Measurements from ENCODE around the gene MTHFD2L. TPM values are rescaled to one million over a fixed set of nuclear protein-coding genes. Genes with fewer than 3 reads are reported as not detected.

MTHFD2L gene
- total RNA-seq, 1 donor from 2014 or later = 11.0 TPM

DNA sequence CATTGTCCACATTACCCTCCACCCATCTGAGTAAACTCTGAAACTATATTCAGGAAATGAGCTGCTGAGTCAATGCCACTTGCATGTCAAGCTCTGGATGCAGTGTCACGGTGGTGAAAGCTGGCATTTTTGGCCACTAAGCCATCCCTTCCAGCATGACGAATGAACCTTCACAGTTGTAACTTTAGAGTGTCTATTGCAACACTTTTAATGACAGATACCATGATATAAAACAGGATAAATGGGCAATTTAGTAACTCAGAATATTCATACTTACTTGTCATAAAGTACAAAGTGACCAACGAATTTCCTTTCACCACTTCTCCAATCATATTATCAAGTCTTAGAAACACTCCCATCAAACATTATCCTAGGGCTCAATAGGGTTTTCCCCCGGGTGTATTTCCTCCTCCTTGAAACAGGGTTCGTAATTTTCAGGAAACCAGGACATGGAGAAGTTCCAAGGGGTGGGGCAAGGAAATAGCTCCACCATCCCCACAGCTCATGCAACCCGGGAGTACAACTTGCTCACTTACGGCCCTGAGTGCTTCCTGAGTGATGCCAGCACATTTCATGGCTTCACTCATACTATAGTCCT lies 73.1 kb downstream of the MTHFD2L start:
- TF ChIP-seq CTCF (IDR thresholded peaks at IDR 0.05) = no peak
- Histone ChIP-seq H3K4me1 (peaks cover 22% of the 10 kb centered on the region), H3K27ac (peak overlapping the region; percentile 42), H3K36me3 (no peaks in the 10 kb centered on the region), H3K27me3 (ENCODE audit: low read depth) (no peaks in the 10 kb centered on the region), H3K4me3 (no peak overlapping the region), H3K9me3 (no peaks in the 10 kb centered on the region)
- ATAC-seq = peak; percentile 87 to 91
- intact Hi-C loops (cut with DNase I) = no loop called here
- peak; percentile 50 for DNase-seq

DNA sequence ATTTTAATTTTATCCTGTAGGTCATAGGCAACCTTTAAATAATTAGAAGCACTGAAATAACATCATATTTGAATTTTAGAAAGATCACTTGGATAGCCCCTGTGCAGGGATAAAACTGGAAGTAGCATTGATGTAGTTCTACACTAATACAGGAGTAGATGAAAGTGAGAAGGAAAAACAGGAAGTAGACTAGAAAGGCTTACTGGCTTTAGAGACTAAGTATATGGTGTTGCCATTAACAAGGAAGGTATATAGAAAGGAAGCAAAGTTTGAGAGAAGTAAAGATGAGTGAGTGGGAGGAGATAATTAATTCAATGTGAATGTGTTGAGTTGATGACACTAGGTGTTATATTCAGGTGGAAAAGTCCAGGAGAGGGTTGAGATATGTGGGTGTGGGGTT lies 77.2 kb downstream of the MTHFD2L start:
- H3K4me3 ChIP-seq = no peak overlapping the region
- no peak for TF ChIP-seq CTCF (IDR thresholded peaks at IDR 0.05)
- H3K4me1 ChIP-seq = peaks cover 21% of the 10 kb centered on the region
- H3K27ac ChIP-seq = no peak overlapping the region
- H3K9me3 ChIP-seq = no peaks in the 10 kb centered on the region
- intact Hi-C loops (cut with DNase I) = no loop called here
- DNase-seq (no peak), ATAC-seq (no peak)
- no peaks in the 10 kb centered on the region for H3K27me3 ChIP-seq (ENCODE audit: low read depth)
- H3K36me3 ChIP-seq = no peaks in the 10 kb centered on the region

DNA sequence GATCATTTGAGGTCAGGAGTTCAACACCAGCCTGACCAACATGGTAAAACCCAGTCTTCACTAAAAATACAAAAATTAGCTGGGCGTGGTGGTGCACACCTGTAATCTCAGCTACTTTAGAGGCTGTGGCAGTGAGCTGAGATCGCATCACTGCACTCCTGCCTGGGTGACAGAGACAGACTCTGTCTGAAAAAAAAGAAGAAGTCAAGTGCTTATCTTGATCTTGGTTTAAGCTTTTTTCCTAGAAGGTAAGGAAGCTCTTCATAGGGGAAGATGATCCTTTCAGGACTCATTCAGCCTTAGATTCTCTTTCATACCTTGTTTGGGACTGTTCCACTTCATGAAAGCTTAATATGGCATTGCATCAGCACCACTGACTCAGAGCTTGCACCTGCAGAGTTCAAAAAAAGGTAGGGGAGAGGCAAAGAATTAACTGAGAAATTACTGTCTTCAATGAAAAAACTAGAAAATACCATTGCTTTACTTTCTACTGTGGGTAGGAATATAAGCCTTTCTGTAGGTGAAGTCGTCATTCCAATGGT lies 79.6 kb downstream of the MTHFD2L start:
- Histone ChIP-seq H3K9me3 (no peaks in the 10 kb centered on the region), H3K27ac (no peak overlapping the region), H3K4me1 (no peaks in the 10 kb centered on the region), H3K4me3 (no peak overlapping the region), H3K27me3 (ENCODE audit: low read depth) (no peaks in the 10 kb centered on the region), H3K36me3 (no peaks in the 10 kb centered on the region)
- TF ChIP-seq CTCF (IDR thresholded peaks at IDR 0.05) = no peak
- ATAC-seq (no peak), DNase-seq (no peak)
- intact Hi-C loops (cut with DNase I) = no loop called here

GRCh38 chr4:74244049-74244448 lies 86.1 kb downstream of the MTHFD2L start:
- ATAC-seq (no peak), DNase-seq (no peak)

GRCh38 chr4:74252933-74253332 lies 95.0 kb downstream of the MTHFD2L start:
- intact Hi-C loops (cut with DNase I) = no loop called here
- ATAC-seq = no peak
- no peak overlapping the region for H3K27ac ChIP-seq
- no peak for DNase-seq
- no peaks in the 10 kb centered on the region for H3K36me3 ChIP-seq
- TF ChIP-seq CTCF (IDR thresholded peaks at IDR 0.05) = no peak
- H3K4me3 ChIP-seq = no peak overlapping the region
- no peaks in the 10 kb centered on the region for H3K27me3 ChIP-seq (ENCODE audit: low read depth)
- H3K4me1 ChIP-seq = no peaks in the 10 kb centered on the region
- H3K9me3 ChIP-seq = peaks cover 11% of the 10 kb centered on the region

More at GRCh38 chr4:74244049-74244448, 86.1 kb downstream of the MTHFD2L start:
- no peaks in the 10 kb centered on the region for H3K27me3 ChIP-seq (ENCODE audit: low read depth)
- no peaks in the 10 kb centered on the region for H3K4me1 ChIP-seq
- no peaks in the 10 kb centered on the region for H3K36me3 ChIP-seq
- no peak for TF ChIP-seq CTCF (IDR thresholded peaks at IDR 0.05)
- H3K9me3 ChIP-seq = no peaks in the 10 kb centered on the region
- H3K27ac ChIP-seq = no peak overlapping the region
- intact Hi-C loops (cut with DNase I) = no loop called here
- H3K4me3 ChIP-seq = no peak overlapping the region

Measured in lower lobe of right lung (tissue), 2 donors.